HG03039 (cell line): Measurements from ENCODE around the gene SLC13A5.
A peak's percentile ranks its signal among the peaks of the same experiment; 100 is the strongest.
"Not testable (repeated sequence)": the region's sequence is repeated elsewhere in the genome, so short reads cannot be mapped to it uniquely, and the experiment has no call there.

ENCODE experiments used
- ATAC-seq: cut with Tn5 transposase; IDR thresholded peaks from one replicate; pipeline ENCODE4 v1.9.1; 2021; ENCODE audit warnings: mild to moderate bottlenecking, moderate library complexity; ENCODE audit not compliant: unreplicated experiment

Gene SLC13A5

GRCh38 chr17:6666557-6666956, 46.6 kb downstream of the SLC13A5 start:
- ATAC-seq: no peak

- ATAC-seq: no peak
Observed at GRCh38 chr17:6666077-6666521, 47.1 kb downstream of the SLC13A5 start.

DNA sequence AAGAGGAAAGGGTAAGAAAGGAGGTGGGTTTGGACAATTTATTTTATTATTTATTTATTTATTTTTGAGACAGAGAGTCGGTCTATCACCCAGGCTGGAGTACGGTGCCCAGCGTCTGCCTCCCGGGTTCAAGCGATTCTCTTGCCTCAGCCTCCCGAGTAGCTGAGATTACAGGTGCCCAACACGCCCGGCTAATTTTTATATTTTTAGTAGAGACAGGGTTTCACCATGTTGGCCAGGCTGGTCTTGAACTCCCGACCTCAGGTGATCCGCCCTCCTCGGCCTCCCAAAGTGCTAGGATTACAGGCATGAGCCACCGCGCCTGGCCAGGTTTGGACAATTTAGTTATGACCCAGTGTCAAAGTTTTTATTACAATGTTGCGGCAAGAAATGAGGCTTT, 50.0 kb downstream of the SLC13A5 start:
- not testable (repeated sequence) for ATAC-seq

DNA sequence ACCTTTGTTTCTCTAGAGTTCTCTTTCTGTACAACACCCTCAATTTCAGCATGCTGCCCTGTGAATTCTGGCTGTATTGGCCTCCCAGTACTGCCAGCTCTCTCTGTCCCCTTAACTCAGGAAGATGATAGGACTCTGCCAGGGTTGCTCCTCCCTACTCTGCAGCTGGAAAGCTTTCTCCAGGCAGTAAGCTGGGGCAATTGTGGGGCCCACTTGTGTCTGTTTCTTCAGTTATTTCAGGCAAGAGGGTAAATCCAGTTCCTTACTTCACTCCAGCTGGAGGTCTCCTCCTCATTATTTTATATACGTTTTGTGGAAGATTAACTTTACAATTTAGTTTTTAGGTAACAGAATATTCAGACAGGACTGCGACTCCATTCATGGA, 51.7 kb downstream of the SLC13A5 start:
- ATAC-seq: no peak

GRCh38 chr17:6660805-6661463, 52.2 kb downstream of the SLC13A5 start:
- ATAC-seq: no peak

DNA sequence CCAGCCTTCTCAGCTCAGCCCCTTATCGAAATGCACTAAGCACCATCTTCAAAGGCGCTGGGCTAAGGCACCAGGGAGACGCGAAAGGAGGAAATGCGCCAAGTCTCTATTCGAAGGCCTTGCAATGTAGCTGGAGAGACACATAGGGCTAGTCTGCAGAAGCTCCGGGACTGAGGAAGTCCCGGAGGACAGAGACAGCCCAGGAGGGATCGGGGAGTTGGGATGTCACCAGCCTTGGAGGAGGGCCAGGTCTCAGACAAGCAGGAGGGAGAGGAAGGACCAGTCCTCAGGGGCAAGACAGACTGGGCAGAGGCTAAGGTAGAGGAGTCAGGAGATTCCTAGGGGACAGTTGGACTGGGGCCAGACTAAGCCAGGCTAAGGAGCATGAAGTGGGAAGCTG, 53.1 kb downstream of the SLC13A5 start:
- ATAC-seq: no peak

GRCh38 chr17:6658411-6658810, 54.8 kb downstream of the SLC13A5 start:
- ATAC-seq: not testable (repeated sequence)

DNA sequence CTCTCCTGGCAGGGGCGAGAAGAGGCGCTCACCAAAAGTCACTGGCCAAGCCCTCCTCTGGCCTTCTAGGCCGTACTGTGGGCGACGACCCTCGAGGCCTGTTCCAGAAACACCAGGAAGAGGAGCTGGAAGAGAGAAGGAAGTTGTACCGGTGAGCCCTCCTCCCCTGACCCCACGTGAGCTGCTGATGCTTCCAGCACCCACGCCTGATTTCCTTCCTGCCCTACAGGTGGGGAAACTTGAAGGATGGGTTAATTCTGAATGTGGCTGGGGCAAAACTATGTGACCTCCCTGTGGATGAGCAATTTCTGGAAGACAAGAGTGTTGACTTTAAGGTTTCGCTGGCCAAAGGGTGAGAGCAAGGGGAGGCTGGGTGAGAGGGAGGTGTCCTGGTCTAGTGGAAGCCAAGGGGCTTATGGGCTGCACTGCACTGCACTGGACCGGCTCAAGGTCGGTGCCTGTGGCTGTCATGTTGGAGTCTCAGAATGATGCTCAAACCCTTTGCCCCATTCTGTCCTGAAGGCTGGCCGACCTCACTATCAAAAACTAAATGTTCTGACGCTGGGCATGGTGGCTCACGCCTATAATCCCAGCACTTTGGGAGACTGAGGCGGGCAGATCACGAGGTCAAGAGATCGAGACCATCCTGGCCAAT, 55.4 kb downstream of the SLC13A5 start:
- ATAC-seq: no peak

DNA sequence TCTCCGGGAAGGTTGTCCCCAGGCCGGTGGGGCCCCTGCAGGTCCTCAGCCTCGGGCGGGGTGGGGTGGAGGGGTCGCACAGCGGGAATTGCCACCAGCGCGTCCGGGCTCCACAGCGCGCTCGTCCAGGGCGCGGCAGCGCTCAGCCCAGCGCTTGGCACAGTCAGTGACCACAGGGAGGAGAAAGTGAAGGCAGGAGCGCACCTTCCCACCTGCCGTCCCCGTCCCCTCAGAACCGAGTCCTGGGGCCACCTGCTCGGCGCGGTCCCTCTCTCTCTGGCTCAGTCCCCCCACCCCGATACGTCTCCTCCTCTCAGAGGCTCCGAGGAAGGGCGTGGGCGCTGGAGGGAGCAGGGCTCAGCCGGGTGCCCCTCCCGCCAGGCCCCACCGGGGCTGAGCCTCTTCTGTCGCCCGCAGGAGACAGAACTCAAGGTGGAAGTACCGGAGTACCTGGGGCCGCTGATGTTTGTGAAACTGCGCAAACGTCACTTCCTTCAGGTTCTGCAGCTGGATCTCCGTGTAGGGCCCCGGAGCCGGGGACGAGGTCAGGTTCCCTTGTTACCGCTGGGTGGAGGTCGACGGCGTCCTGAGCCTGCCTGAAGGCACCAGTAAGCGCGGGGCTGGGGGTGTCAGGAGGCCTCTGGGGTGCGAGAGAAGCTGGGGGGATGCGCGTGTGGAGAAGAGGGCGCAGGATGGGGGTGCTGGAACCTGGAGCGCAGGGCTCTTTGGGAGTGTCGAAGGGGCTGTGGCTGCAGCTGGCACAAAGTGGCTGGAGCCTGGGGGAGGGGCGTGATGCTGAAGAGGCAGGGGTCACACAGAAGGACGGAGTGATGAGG, 56.2 kb downstream of the SLC13A5 start:
- not testable (repeated sequence) for ATAC-seq

GRCh38 chr17:6655732-6656361, 57.3 kb downstream of the SLC13A5 start:
- ATAC-seq: not testable (repeated sequence)

- ATAC-seq: no peak
Observed at GRCh38 chr17:6654841-6655731, 58.1 kb downstream of the SLC13A5 start.

- no peak for ATAC-seq
Observed at GRCh38 chr17:6651919-6652452, 61.2 kb downstream of the SLC13A5 start.

- peak; percentile 87 for ATAC-seq
Observed at GRCh38 chr17:6651354-6651918, 61.7 kb downstream of the SLC13A5 start, which contains the start of the genes C17orf100 and MED31. C17orf100 (plus strand) TSS chr17:6651762; CDS start chr17:6651914, 152 bp downstream. MED31 (minus strand) TSS chr17:6651605; CDS start chr17:6651528, 77 bp downstream.

DNA sequence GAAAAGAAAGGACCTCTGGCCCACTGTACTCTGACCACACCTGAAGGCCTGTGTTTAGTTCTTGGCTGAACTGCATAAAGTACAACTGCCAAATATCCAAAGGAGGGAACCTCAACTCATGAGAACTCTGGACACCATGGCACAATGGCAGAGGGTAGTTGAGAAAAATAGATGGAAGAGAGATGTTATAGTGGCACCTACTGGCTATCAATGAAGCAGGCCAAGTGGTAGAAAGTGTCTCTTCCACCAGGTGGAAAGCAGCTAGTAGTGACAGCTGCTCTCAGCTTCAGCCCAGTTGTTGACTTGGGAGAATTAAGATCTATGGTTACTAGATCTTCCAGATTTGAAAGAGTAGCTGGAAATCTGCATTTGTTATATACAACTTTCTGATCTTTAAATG, 65.0 kb downstream of the SLC13A5 start:
- ATAC-seq: no peak

DNA sequence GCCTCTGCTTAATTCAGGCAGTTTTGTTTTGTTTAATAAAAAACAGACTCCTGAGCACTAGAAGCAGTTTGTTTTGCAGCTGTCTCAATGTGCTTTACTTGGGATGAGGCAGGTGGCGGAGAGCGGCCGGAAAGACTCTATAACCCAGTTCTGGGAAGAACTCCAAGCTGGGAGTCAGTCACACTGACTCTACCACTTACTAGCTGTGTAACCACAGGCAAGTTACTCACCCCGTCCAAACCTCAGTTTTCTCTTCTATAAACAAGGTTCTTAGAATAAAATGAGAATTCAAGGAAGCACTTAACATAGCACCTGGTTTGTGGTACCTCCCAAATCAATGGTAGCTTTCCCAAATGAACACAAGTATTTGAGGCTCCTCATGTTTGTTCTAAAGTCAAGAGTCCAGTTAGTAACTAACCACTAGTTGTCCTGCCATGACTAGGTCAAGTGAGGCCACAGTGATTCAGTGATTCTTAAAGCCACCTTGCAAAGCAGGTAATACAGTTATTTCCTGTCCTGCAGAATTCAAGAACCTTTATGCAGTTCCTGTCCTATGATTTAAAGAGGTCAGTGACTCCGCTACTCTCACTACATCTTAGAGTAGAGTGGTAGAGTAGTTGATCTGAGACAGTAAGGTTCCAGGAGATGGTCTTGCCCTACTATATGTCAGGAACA, 69.6 kb downstream of the SLC13A5 start:
- ATAC-seq: no peak

DNA sequence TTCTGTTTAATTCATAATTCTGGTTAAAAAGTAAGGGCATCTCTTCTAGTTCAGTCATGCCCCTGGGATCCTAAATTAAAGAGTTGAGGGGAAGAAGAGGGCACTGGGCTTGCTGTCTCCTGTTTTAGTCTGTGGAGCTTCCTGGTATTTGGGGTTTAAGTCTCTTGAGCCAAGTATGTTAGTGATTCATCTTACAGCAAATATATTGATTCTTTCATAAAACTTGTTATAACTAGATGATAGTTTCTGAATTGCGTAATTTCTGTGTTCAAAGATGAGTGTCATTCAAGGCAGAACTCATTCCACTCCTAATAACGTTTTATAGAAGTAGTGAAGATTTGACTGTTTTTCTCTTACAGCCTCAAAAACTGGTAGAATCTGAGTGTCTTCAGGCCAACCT, 70.6 kb downstream of the SLC13A5 start:
- ATAC-seq: no peak

DNA sequence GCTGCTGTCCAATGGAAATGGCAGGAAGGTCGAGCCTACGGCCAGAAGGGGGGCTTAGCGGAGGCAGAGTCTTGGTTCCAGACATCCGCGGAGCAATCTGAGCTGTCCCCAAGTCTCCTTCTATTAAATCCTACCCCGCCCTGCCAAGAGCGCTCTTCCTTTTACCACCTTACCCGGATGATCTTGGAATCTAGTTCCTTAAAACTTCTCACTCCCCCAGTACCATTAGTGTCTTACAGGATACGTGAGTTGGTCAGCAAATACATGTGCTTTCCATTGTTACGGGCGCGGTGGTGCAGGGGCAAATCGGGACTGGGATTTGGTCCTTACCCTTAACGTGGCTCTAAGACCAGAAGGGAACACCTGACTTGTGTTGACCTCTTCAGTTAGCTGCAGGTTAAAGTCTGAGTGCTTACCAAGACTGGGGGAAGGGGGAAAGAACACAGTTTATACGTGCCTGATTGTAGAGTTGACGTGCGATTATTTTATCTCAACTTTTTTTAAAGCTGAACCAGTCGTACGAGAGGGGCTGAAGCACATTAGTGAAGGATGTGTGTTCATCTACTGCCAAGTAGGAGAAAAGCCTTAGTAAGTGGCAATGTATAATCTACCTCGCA, 71.8 kb downstream of the SLC13A5 start:
- peak; percentile 6 for ATAC-seq

GRCh38 chr17:6640536-6641246, 72.5 kb downstream of the SLC13A5 start, which contains the start of the genes KIAA0753 and TXNDC17:
KIAA0753 (minus strand) TSS chr17:6640711; CDS start chr17:6635103, 5,608 bp downstream.
TXNDC17 (plus strand) TSS chr17:6641060; CDS start chr17:6641083, 23 bp downstream.
- peak; percentile 81 for ATAC-seq
